K562 (cell line): ENCODE results near the gene KCNJ8. TPM values are rescaled to one million over a fixed set of nuclear protein-coding genes. Genes with fewer than 3 reads are reported as not detected.

Experiments
- HBP1 ChIP-seq: fragments of 450-650 bp; formaldehyde crosslinking; IDR thresholded peaks from 2 replicates; pipeline ENCODE4 v1.4.0; 2022; ENCODE audit warnings: missing genetic modification characterization
- ZNF318 ChIP-seq, 2 experiments: fragments of 450-650 bp; IDR thresholded peaks; 2 replicates each; pipeline ENCODE4 v1.6.1; 2016; ENCODE audit warnings: mild to moderate bottlenecking in 2 of 2, borderline replicate concordance in 1 of 2, low read depth in 1 of 2, moderate library complexity in 1 of 2
- polyA plus RNA-seq, 8 experiments: library from polyadenylated mRNA; depleted of rRNA in 4 of 8; stranded (reverse) in 5 of 8; unstranded in 3 of 8; fragments of >200 nt; fragmentation: Nextera tagmentation in 2 of 8; fragmentation: Illumina TruSeq in 1 of 8; extraction: Ambion mirVana in 2 of 8; extraction: Trizol in 1 of 8; gene quantifications; 2 replicates each; pipeline versions ENCODE4 v1.2.1 to v1.2.3, GENCODE V29; 2011 to 2014; ENCODE audit warnings: inconsistent platforms in 1 of 8, missing spikeins in 1 of 8
- total RNA-seq, 7 experiments: library from RNA; depleted of rRNA in 6 of 7; stranded (reverse); fragments of >200 nt in 6 of 7; fragmentation: Illumina TruSeq in 2 of 7; extraction: Trizol in 2 of 7; gene quantifications; 2 replicates each; pipeline versions ENCODE4 v1.2.1 to v1.2.3, GENCODE V29; 2011 to 2021; ENCODE audit warnings: low replicate concordance in 1 of 7

The KCNJ8 gene
- total and polyA plus RNA-seq, 9 of the 15 experiments (the other 6 are each of a cell fraction or from before 2014, with no cell fraction given): 0.28 to 3.6 (median 1.1) TPM

- TF ChIP-seq ZNF318 (IDR thresholded peaks at IDR 0.05; ENCODE audit: borderline replicate concordance in 1 of 2, low read depth in 1 of 2) (no peak), HBP1 (CRISPR knock-in tag) (no peak)
- TF ChIP-seq, all 486 proteins: peak for 0
Observed at GRCh38 chr12:21800011-21800410, 25.5 kb upstream of the KCNJ8 start (continued).
